ENCODE measurements around the gene WDR74. TPM values are rescaled to one million over a fixed set of nuclear protein-coding genes. Genes with fewer than 3 reads are reported as not detected.

The WDR74 gene
- total and polyA plus RNA-seq, 2 of the 13 experiments (the other 11 are each of a cell fraction or from before 2014, with no cell fraction given), result 77.0 to 83.3 TPM

- TF ChIP-seq ZNF207 (IDR thresholded peaks at IDR 0.05; ENCODE audit: borderline replicate concordance), result no peak
- peak; percentile 13; the same call in 1 of the 2 replicates for TF ChIP-seq ZBTB21 (CRISPR knock-in tag; IDR thresholded peaks at IDR 0.05)
- peak; percentile 90; the same call in 1 of the 2 replicates for TF ChIP-seq FOXC1 (CRISPR knock-in tag; IDR thresholded peaks at IDR 0.05; ENCODE audit: borderline replicate concordance)
- 0 out of 2 replicates have a peak, but pooled peaks have one; percentile 41 for TF ChIP-seq KLF6 (CRISPR knock-in tag; IDR thresholded peaks at IDR 0.05)
- TF ChIP-seq ZBTB25 (CRISPR knock-in tag; IDR thresholded peaks at IDR 0.05), result 0 out of 2 replicates have a peak, but pooled peaks have one; percentile 50
- peak; percentile 63; the same call in 1 of the 2 replicates for TF ChIP-seq ZNF598 (CRISPR knock-in tag; IDR thresholded peaks at IDR 0.05; ENCODE audit: borderline replicate concordance)
- no peak for TF ChIP-seq ATF7-NPFF (CRISPR knock-in tag; IDR thresholded peaks at IDR 0.05; ENCODE audit: low read depth)
- no peak; the same call in 1 of the 2 replicates for TF ChIP-seq ZNF138 (CRISPR knock-in tag; IDR thresholded peaks at IDR 0.05; ENCODE audit: low read depth)
- peak; percentile 68 for TF ChIP-seq YEATS4 (CRISPR knock-in tag; IDR thresholded peaks at IDR 0.05; ENCODE audit: borderline replicate concordance)
- peak; percentile 29; the same call in 1 of the 2 replicates for TF ChIP-seq ZSCAN25 (CRISPR knock-in tag; IDR thresholded peaks at IDR 0.05)
- TF ChIP-seq ZNF350 (CRISPR knock-in tag; IDR thresholded peaks at IDR 0.05; ENCODE audit: borderline replicate concordance, low read depth), result peak; percentile 29; the same call in 1 of the 2 replicates
- TF ChIP-seq GATAD2A (CRISPR knock-in tag; IDR thresholded peaks at IDR 0.05), result peak; percentile 28; the same call in 1 of the 2 replicates
- no peak for TF ChIP-seq FOXP1 (IDR thresholded peaks at IDR 0.05)
- TF ChIP-seq FOXP1 (CRISPR knock-in tag; IDR thresholded peaks at IDR 0.05), result peak; percentile 49; the same call in 1 of the 2 replicates
- peak; percentile 79 for TF ChIP-seq ZNF710 (CRISPR knock-in tag; IDR thresholded peaks at IDR 0.05; ENCODE audit: borderline replicate concordance)
- TF ChIP-seq ZNF530 (CRISPR knock-in tag; IDR thresholded peaks at IDR 0.05; ENCODE audit: low read depth), result no peak
- peak; percentile 64; the same call in 1 of the 2 replicates for TF ChIP-seq ZNF414 (CRISPR knock-in tag; IDR thresholded peaks at IDR 0.05)
- TF ChIP-seq KDM4B (CRISPR knock-in tag; IDR thresholded peaks at IDR 0.05), result peak; percentile 38; the same call in 1 of the 2 replicates
- TF ChIP-seq CREB3 (CRISPR knock-in tag; IDR thresholded peaks at IDR 0.05), result no peak
- TF ChIP-seq YEATS2 (CRISPR knock-in tag; IDR thresholded peaks at IDR 0.05; ENCODE audit: borderline replicate concordance), result peak; percentile 68; the same call in 1 of the 2 replicates
- 0 out of 2 replicates have a peak, but pooled peaks have one; percentile 23 for TF ChIP-seq ZNF276 (CRISPR knock-in tag; IDR thresholded peaks at IDR 0.05; ENCODE audit: low read depth)
- peak; percentile 26; the same call in 1 of the 2 replicates for TF ChIP-seq ZNF331 (CRISPR knock-in tag; IDR thresholded peaks at IDR 0.05)
- TF ChIP-seq LCORL (IDR thresholded peaks at IDR 0.05), result no peak
- peak; percentile 47 for TF ChIP-seq LCORL (CRISPR knock-in tag; IDR thresholded peaks at IDR 0.05)
These were observed 7.7 kb downstream of the WDR74 start, which contains the start of gene STX5 (continued) for GRCh38 chr11:62831520-62832335.

Measured in HepG2 (cell line).